IPS-15b (cell line): Measurements from ENCODE around the gene QRFPR.

Experiments
- H3K27me3 ChIP-seq: one replicate; pipeline ENCODE4 v1.6.1; 2013; ENCODE audit warnings: low read length; ENCODE audit not compliant: control insufficient read depth, insufficient read depth
- H3K36me3 ChIP-seq: one replicate; pipeline ENCODE4 v1.6.1; 2013; ENCODE audit warnings: low read length; ENCODE audit not compliant: control insufficient read depth, insufficient read depth
- H3K4me1 ChIP-seq: one replicate; pipeline ENCODE4 v1.6.1; 2013; ENCODE audit warnings: mild to moderate bottlenecking, low read length; ENCODE audit not compliant: control insufficient read depth, insufficient read depth
- H3K4me3 ChIP-seq: one replicate; pipeline ENCODE4 v1.5.1; 2013; ENCODE audit warnings: low read depth, low read length
- H3K9ac ChIP-seq: one replicate; pipeline ENCODE4 v1.6.1; 2013; ENCODE audit warnings: low read depth, mild to moderate bottlenecking, low read length
- H3K9me3 ChIP-seq: one replicate; pipeline ENCODE4 v1.6.1; 2013; ENCODE audit warnings: mild to moderate bottlenecking, low read length; ENCODE audit not compliant: control insufficient read depth, insufficient read depth

QRFPR gene

DNA sequence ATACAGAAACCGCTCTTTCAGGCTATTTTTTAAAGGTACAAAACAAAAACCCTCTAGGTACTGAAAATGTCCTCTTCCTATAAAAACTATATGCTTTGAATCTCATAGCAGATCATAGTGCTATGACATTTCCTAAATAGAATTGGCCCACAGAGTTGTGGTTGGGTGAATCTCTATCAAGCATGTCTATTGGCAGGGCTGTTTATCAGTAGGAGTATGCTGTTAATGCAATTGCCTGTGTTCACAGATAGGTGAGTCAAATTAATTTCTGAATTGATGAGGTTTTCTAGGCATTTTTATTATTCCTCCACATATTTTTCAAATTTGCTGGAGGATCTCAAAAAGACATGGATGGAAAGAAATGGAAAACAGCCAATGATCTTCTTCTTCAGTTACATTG, 73.9 kb downstream of the QRFPR start:
- Histone ChIP-seq H3K36me3 (no peaks in the 10 kb centered on the region), H3K27me3 (no peaks in the 10 kb centered on the region), H3K4me1 (peaks cover 2% of the 10 kb centered on the region), H3K9me3 (no peaks in the 10 kb centered on the region), H3K9ac (no peak overlapping the region), H3K4me3 (no peak overlapping the region)

DNA sequence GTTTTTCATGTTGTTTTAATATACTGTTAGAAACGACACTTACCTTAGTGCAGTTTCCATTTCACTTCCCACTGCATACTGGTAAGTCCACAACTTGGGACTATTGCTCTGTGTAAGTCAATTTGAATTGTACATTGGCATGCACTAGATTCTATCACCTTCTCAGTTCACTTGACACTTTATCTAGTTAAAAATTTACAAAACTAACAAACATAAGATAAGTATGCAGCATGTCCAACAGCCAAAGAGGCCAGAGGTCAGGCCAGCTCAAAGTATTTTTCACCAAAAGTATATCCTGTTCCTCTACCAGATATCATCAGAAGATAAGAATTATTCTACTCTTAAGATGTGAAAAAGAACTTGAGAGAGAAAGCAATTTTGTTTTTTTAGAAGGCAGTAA, 75.9 kb downstream of the QRFPR start:
- Histone ChIP-seq H3K9me3 (no peaks in the 10 kb centered on the region), H3K4me3 (no peak overlapping the region), H3K4me1 (peaks cover 2% of the 10 kb centered on the region), H3K9ac (no peak overlapping the region), H3K36me3 (no peaks in the 10 kb centered on the region), H3K27me3 (no peaks in the 10 kb centered on the region)

DNA sequence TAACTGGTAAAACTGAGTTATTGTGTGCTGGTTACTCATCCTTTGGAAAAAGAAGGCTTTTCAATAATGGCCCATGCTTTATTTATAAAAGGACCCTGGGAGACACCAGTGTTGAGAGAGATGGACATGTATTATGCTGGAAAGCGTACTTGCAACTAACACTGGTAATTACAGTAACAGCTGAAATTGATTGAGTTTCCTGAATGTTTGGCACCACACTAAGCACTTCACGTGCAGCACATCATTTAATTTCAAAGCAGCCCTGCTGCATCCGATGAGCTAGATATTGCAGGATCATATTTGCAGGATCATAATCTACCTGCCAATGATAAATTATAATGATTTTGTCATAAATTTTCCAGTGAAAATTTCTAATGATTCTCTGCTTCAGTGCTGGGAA, 81.5 kb downstream of the QRFPR start:
- Histone ChIP-seq H3K9ac (no peak overlapping the region), H3K9me3 (no peaks in the 10 kb centered on the region)

DNA sequence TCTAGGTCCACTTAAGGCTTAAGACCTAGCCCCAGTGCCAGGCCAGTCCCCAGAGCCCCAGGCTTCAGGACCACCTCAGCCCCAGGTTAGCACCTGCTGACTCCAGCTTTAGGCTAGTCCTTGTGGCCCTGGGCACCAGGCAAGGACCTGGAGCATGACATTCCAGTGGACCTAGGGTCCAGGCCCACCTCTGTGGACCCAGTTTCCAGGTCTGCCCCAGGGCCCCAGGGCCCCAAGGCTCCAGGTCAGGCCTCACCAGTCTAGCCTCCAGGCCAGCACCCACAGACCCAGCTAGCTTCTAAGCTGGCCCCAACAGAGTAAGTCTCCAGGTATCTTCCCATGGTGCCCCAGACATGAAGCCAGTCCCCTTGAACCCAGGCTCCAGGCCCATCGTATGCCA, 97.5 kb downstream of the QRFPR start:
- Histone ChIP-seq H3K4me1 (peaks cover 6% of the 10 kb centered on the region), H3K36me3 (no peaks in the 10 kb centered on the region), H3K4me3 (no peak overlapping the region), H3K9ac (no peak overlapping the region), H3K27me3 (no peaks in the 10 kb centered on the region), H3K9me3 (no peaks in the 10 kb centered on the region)

More for the DNA sequence above, 81.5 kb downstream of the QRFPR start:
- Histone ChIP-seq H3K27me3 (no peaks in the 10 kb centered on the region), H3K36me3 (no peaks in the 10 kb centered on the region), H3K4me3 (no peak overlapping the region), H3K4me1 (no peaks in the 10 kb centered on the region)

DNA sequence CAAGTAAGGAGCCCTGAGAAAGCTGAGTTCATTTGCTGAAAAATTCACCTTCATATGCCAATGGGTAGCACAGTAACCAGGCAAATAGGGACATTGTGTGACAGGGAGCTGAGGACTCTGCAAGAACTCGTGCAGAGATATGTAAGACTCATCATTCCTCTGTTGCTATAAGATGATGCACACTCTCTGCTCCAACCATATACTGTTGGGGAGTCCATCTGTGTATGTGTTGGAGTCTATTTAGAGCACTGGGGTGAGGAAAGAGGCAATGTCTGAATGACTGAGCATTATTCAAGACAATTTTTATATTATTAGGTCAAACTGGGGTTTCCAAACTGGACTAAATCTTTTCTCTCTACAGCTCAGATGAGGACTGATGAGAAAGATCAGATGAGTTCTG, 100.4 kb downstream of the QRFPR start:
- no peaks in the 10 kb centered on the region for H3K27me3 ChIP-seq
- no peaks in the 10 kb centered on the region for H3K9me3 ChIP-seq
- H3K9ac ChIP-seq: no peak overlapping the region
- H3K36me3 ChIP-seq: no peaks in the 10 kb centered on the region
- H3K4me1 ChIP-seq: peaks cover 9% of the 10 kb centered on the region
- no peak overlapping the region for H3K4me3 ChIP-seq

DNA sequence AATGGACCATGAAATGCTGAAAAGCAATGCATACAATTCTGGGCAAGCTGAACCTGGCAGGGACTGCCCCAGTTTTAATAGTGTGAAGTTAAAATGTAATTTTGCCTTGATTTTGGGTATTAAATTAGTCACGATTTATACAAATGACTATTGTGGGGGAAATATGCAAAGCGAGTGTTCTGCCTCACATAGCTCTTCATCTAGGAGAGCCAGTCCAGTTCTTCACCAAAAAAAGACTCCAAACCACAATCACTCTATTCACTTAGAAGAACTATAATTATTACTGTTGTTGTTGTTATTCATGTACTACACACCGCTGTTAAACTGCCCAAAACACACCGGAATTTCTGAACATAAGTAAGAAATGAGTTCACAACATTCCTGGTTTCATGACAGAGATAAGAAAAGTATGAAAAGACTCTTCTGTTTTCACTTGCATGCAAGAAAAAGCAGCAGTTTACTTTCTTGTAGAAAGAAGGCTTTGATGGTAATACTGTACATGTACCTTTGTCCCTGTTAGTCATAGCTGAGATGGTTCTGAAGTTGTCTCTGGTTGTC, 101.9 kb downstream of the QRFPR start:
- Histone ChIP-seq H3K36me3 (no peaks in the 10 kb centered on the region), H3K4me3 (no peak overlapping the region)

More for the DNA sequence above, 101.9 kb downstream of the QRFPR start:
- no peaks in the 10 kb centered on the region for H3K27me3 ChIP-seq
- H3K9ac ChIP-seq: no peak overlapping the region
- no peaks in the 10 kb centered on the region for H3K9me3 ChIP-seq
- peaks cover 9% of the 10 kb centered on the region for H3K4me1 ChIP-seq
